Measurements from ENCODE around the gene RPL39L.

GRCh38 chr3:187079090-187080022, 59.9 kb downstream of the RPL39L start:
- no peak for TF ChIP-seq POLR2AphosphoS5 (IDR thresholded peaks at IDR 0.05; ENCODE audit: borderline replicate concordance, low read depth, low read length)
- no peak for TF ChIP-seq EZH2 (IDR thresholded peaks at IDR 0.05)
- TF ChIP-seq FOXP2 (optimal IDR thresholded peaks at IDR 0.05; ENCODE audit: control extremely low read depth, extremely low read length, insufficient read depth) = no peak
